ENCODE measurements around the gene RAB3B.

DNA sequence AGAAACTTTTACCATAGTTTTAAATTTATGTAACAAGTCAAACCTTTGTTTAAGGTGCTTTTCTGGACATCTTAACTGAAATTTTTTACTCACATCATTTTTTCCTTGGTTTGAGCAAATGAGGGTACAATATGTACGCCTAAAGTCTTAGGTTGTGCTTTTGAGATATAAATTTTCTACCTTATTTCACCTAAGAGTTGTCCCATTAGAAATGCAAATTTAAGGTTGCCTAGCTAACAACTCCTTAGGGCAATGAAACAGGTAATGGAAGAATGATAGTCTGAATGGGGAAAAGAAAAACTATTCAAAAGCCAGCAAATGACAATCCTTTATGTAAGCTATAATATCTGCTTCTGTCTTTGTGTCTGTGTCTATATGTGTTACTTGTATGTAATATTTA, 131.6 kb downstream of the RAB3B start:
- TF ChIP-seq POLR2A (IDR thresholded peaks at IDR 0.05; ENCODE audit: low read length) = no peak
- TF ChIP-seq GATA1 (IDR thresholded peaks at IDR 0.05; ENCODE audit: low read depth, low read length) = no peak

All from erythroblast (primary cell).